ENCODE results near the gene ARMH3. TPM values are rescaled to one million over a fixed set of nuclear protein-coding genes. Genes with fewer than 3 reads are reported as not detected.

The ARMH3 gene
- total and polyA plus RNA-seq, 2 experiments from 2014 or later: 8.7 to 11.1 TPM

- TF ChIP-seq, protein P1, sequence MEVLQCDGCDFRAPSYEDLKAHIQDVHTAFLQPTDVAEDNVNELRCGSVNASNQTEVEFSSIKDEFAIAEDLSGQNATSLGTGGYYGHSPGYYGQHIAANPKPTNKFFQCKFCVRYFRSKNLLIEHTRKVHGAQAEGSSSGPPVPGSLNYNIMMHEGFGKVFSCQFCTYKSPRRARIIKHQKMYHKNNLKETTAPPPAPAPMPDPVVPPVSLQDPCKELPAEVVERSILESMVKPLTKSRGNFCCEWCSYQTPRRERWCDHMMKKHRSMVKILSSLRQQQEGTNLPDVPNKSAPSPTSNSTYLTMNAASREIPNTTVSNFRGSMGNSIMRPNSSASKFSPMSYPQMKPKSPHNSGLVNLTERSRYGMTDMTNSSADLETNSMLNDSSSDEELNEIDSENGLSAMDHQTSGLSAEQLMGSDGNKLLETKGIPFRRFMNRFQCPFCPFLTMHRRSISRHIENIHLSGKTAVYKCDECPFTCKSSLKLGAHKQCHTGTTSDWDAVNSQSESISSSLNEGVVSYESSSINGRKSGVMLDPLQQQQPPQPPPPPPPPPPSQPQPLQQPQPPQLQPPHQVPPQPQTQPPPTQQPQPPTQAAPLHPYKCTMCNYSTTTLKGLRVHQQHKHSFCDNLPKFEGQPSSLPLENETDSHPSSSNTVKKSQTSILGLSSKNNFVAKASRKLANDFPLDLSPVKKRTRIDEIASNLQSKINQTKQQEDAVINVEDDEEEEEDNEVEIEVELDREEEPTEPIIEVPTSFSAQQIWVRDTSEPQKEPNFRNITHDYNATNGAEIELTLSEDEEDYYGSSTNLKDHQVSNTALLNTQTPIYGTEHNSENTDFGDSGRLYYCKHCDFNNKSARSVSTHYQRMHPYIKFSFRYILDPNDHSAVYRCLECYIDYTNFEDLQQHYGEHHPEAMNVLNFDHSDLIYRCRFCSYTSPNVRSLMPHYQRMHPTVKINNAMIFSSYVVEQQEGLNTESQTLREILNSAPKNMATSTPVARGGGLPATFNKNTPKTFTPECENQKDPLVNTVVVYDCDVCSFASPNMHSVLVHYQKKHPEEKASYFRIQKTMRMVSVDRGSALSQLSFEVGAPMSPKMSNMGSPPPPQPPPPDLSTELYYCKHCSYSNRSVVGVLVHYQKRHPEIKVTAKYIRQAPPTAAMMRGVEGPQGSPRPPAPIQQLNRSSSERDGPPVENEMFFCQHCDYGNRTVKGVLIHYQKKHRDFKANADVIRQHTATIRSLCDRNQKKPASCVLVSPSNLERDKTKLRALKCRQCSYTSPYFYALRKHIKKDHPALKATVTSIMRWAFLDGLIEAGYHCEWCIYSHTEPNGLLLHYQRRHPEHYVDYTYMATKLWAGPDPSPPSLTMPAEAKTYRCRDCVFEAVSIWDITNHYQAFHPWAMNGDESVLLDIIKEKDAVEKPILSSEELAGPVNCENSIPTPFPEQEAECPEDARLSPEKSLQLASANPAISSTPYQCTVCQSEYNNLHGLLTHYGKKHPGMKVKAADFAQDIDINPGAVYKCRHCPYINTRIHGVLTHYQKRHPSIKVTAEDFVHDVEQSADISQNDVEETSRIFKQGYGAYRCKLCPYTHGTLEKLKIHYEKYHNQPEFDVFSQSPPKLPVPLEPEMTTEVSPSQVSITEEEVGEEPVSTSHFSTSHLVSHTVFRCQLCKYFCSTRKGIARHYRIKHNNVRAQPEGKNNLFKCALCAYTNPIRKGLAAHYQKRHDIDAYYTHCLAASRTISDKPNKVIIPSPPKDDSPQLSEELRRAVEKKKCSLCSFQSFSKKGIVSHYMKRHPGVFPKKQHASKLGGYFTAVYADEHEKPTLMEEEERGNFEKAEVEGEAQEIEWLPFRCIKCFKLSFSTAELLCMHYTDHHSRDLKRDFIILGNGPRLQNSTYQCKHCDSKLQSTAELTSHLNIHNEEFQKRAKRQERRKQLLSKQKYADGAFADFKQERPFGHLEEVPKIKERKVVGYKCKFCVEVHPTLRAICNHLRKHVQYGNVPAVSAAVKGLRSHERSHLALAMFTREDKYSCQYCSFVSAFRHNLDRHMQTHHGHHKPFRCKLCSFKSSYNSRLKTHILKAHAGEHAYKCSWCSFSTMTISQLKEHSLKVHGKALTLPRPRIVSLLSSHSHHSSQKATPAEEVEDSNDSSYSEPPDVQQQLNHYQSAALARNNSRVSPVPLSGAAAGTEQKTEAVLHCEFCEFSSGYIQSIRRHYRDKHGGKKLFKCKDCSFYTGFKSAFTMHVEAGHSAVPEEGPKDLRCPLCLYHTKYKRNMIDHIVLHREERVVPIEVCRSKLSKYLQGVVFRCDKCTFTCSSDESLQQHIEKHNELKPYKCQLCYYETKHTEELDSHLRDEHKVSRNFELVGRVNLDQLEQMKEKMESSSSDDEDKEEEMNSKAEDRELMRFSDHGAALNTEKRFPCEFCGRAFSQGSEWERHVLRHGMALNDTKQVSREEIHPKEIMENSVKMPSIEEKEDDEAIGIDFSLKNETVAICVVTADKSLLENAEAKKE (CRISPR knock-in tag; IDR thresholded peaks at IDR 0.05): no peak
- TF ChIP-seq REST (IDR thresholded peaks at IDR 0.05; ENCODE audit: unreplicated experiment) (no peak), ETS1 (IDR thresholded peaks at IDR 0.05) (no peak), POLR2AphosphoS5 (IDR thresholded peaks at IDR 0.05; ENCODE audit: low read depth) (no peak), JUNB (IDR thresholded peaks at IDR 0.05; ENCODE audit: unreplicated experiment) (no peak), NANOG (IDR thresholded peaks at IDR 0.05; ENCODE audit: borderline replicate concordance) (no peak), STAT1 (IDR thresholded peaks at IDR 0.05; ENCODE audit: unreplicated experiment) (no peak), ZNF331 (CRISPR knock-in tag; IDR thresholded peaks at IDR 0.05; ENCODE audit: low read depth) (no peak), CREB1 (CRISPR knock-in tag; IDR thresholded peaks at IDR 0.05; ENCODE audit: low read depth) (no peak)
- TF ChIP-seq, protein P2, sequence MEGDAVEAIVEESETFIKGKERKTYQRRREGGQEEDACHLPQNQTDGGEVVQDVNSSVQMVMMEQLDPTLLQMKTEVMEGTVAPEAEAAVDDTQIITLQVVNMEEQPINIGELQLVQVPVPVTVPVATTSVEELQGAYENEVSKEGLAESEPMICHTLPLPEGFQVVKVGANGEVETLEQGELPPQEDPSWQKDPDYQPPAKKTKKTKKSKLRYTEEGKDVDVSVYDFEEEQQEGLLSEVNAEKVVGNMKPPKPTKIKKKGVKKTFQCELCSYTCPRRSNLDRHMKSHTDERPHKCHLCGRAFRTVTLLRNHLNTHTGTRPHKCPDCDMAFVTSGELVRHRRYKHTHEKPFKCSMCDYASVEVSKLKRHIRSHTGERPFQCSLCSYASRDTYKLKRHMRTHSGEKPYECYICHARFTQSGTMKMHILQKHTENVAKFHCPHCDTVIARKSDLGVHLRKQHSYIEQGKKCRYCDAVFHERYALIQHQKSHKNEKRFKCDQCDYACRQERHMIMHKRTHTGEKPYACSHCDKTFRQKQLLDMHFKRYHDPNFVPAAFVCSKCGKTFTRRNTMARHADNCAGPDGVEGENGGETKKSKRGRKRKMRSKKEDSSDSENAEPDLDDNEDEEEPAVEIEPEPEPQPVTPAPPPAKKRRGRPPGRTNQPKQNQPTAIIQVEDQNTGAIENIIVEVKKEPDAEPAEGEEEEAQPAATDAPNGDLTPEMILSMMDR (conservative IDR thresholded peaks at IDR 0.05; ENCODE audit: low read depth in 2 of 2): no peak
Measured at GRCh38 chr10:101832325-101832771, 223.6 kb downstream of the ARMH3 start (continued).
